HPDE6-E6E7 (cell line): Measurements from ENCODE around the gene ARL8A.
A peak's percentile ranks its signal among the peaks of the same experiment; 100 is the strongest.
"Not testable (repeated sequence)": the region's sequence is repeated elsewhere in the genome, so short reads cannot be mapped to it uniquely, and the experiment has no call there.

Experiments
- DNase-seq: peaks from one replicate; pipeline ENCODE4 v3.0.0; 2011; ENCODE audit warnings: missing footprints; ENCODE audit errors: extremely low spot score

ARL8A gene

GRCh38 chr1:202144402-202145067 is at the start of gene ARL8A:
TSS of gene ARL8A (minus strand) at chr1:202144737. CDS start at chr1:202144572, 165 bp downstream.
- DNase-seq: peak; percentile 62

GRCh38 chr1:202194328-202194648 is 49.8 kb upstream of the ARL8A start:
- no peak for DNase-seq

- no peak for DNase-seq
Measured at GRCh38 chr1:202193614-202194327, 49.2 kb upstream of the ARL8A start, which contains the start of gene LGR6. TSS of gene LGR6 (plus strand) at chr1:202193799. CDS start at chr1:202193990, 191 bp downstream.

GRCh38 chr1:202192770-202193613 is 48.5 kb upstream of the ARL8A start:
- DNase-seq: no peak

- not testable (repeated sequence) for DNase-seq
Measured at GRCh38 chr1:202191391-202191790, 46.9 kb upstream of the ARL8A start.

GRCh38 chr1:202189918-202190715 is 45.6 kb upstream of the ARL8A start:
- no peak for DNase-seq

GRCh38 chr1:202189001-202189790 is 44.7 kb upstream of the ARL8A start:
- DNase-seq: no peak

GRCh38 chr1:202187697-202188407 is 43.3 kb upstream of the ARL8A start:
- DNase-seq: no peak

GRCh38 chr1:202187041-202187671 is 42.6 kb upstream of the ARL8A start:
- DNase-seq: no peak

GRCh38 chr1:202186327-202186726 is 41.8 kb upstream of the ARL8A start:
- no peak for DNase-seq

GRCh38 chr1:202184750-202185460 is 40.4 kb upstream of the ARL8A start:
- peak; percentile 84 for DNase-seq

- DNase-seq: no peak
Measured at GRCh38 chr1:202182040-202182877, 37.7 kb upstream of the ARL8A start.

GRCh38 chr1:202181586-202181985 is 37.0 kb upstream of the ARL8A start:
- DNase-seq: no peak

- not testable (repeated sequence) for DNase-seq
Measured at GRCh38 chr1:202180751-202181139, 36.2 kb upstream of the ARL8A start.

GRCh38 chr1:202179828-202180750 is 35.6 kb upstream of the ARL8A start:
- no peak for DNase-seq

- no peak for DNase-seq
Measured at GRCh38 chr1:202176949-202177927, 32.7 kb upstream of the ARL8A start.
